Loucy (cell line): ENCODE measurements around the gene ANKRD33B.

Experiments used
- EZH2phosphoT487 ChIP-seq: fragments of 200-600 bp; IDR thresholded peaks from 2 replicates; pipeline ENCODE4 v1.6.1; 2018; ENCODE audit warnings: antibody characterized with exemption, mild to moderate bottlenecking, moderate library complexity, borderline replicate concordance
- TF ChIP-seq, protein P1 (sequence below): fragments of 200-600 bp; sonication (generic); conservative IDR thresholded peaks from 2 replicates; pipeline ENCODE4 v1.5.1; 2014; ENCODE audit warnings: mild to moderate bottlenecking, antibody characterized with exemption, low read length

DNA sequence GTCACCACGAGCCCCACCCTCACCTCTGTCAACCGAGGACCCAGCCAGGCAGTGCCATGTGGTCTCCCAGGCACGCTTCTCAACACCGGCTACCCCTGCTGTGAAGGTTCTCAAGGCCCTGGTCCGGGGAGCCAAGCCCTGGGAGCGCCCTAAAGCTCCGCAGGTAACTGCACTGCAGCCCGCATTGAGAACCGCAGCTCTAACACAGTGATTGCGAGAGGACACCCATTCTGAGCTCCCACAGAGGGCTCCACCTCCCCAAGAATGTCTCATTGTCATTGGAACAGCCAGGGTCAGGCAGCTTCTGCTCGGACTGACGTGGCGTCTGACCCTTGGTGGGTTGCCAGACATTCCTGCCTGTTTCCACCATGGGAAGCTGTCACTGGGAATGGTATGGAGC, 88.3 kb downstream of the ANKRD33B start:
- TF ChIP-seq, protein P1, sequence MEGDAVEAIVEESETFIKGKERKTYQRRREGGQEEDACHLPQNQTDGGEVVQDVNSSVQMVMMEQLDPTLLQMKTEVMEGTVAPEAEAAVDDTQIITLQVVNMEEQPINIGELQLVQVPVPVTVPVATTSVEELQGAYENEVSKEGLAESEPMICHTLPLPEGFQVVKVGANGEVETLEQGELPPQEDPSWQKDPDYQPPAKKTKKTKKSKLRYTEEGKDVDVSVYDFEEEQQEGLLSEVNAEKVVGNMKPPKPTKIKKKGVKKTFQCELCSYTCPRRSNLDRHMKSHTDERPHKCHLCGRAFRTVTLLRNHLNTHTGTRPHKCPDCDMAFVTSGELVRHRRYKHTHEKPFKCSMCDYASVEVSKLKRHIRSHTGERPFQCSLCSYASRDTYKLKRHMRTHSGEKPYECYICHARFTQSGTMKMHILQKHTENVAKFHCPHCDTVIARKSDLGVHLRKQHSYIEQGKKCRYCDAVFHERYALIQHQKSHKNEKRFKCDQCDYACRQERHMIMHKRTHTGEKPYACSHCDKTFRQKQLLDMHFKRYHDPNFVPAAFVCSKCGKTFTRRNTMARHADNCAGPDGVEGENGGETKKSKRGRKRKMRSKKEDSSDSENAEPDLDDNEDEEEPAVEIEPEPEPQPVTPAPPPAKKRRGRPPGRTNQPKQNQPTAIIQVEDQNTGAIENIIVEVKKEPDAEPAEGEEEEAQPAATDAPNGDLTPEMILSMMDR: no peak
- TF ChIP-seq EZH2phosphoT487: no peak
